Measurements from ENCODE around the gene ALX4.

GRCh38 chr11:44223238-44223637 lies 86.7 kb downstream of the ALX4 start:
- no peak for TF ChIP-seq POLR2A (IDR thresholded peaks at IDR 0.05)
- TF ChIP-seq, protein P1, sequence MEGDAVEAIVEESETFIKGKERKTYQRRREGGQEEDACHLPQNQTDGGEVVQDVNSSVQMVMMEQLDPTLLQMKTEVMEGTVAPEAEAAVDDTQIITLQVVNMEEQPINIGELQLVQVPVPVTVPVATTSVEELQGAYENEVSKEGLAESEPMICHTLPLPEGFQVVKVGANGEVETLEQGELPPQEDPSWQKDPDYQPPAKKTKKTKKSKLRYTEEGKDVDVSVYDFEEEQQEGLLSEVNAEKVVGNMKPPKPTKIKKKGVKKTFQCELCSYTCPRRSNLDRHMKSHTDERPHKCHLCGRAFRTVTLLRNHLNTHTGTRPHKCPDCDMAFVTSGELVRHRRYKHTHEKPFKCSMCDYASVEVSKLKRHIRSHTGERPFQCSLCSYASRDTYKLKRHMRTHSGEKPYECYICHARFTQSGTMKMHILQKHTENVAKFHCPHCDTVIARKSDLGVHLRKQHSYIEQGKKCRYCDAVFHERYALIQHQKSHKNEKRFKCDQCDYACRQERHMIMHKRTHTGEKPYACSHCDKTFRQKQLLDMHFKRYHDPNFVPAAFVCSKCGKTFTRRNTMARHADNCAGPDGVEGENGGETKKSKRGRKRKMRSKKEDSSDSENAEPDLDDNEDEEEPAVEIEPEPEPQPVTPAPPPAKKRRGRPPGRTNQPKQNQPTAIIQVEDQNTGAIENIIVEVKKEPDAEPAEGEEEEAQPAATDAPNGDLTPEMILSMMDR (IDR thresholded peaks at IDR 0.05) = no peak
